ENCODE data around the gene MDP1.

GRCh38 chr14:24185026-24185425 lies 30.8 kb downstream of the MDP1 start:
- no peak for TF ChIP-seq CTCF (IDR thresholded peaks at IDR 0.05)
- no peak for TF ChIP-seq POLR2AphosphoS5 (IDR thresholded peaks at IDR 0.05; ENCODE audit: low read depth, low read length)
- no peak for TF ChIP-seq SMC3 (IDR thresholded peaks at IDR 0.05; ENCODE audit: low read depth, low read length)
- no peak for TF ChIP-seq TAF1 (IDR thresholded peaks at IDR 0.05; ENCODE audit: borderline replicate concordance, low read depth, low read length)
- TF ChIP-seq CHD2 (IDR thresholded peaks at IDR 0.05; ENCODE audit: low read length, partially characterized antibody), result no peak
- TF ChIP-seq MAX (IDR thresholded peaks at IDR 0.05; ENCODE audit: low read depth), result no peak
- TF ChIP-seq RAD21 (IDR thresholded peaks at IDR 0.05; ENCODE audit: low read length), result no peak
- no peak for TF ChIP-seq RCOR1 (IDR thresholded peaks at IDR 0.05; ENCODE audit: low read length)
- no peak for TF ChIP-seq EZH2phosphoT487 (IDR thresholded peaks at IDR 0.05; ENCODE audit: borderline replicate concordance, low read depth)
- no peak for TF ChIP-seq EP300 (IDR thresholded peaks at IDR 0.05; ENCODE audit: borderline replicate concordance in 1 of 2, low read depth in 1 of 2, low read length in 1 of 2)
- no peak for TF ChIP-seq USF2 (IDR thresholded peaks at IDR 0.05; ENCODE audit: borderline replicate concordance, low read depth, low read length)
- no peak for TF ChIP-seq ZBTB33 (IDR thresholded peaks at IDR 0.05; ENCODE audit: borderline replicate concordance, low read depth)

All from SK-N-SH (cell line).